SK-N-MC (cell line): Measurements from ENCODE around the gene ARMH1.

Experiments
- EZH2 ChIP-seq: fragments of 200-600 bp; sonication (generic); IDR thresholded peaks from one replicate; pipeline ENCODE4 v1.6.1; 2017; ENCODE audit warnings: antibody characterized with exemption
- POLR2AphosphoS5 ChIP-seq: IDR thresholded peaks from 2 replicates; pipeline ENCODE4 v1.6.1; 2012; ENCODE audit warnings: mild to moderate bottlenecking, low read depth, low read length, borderline replicate concordance

DNA sequence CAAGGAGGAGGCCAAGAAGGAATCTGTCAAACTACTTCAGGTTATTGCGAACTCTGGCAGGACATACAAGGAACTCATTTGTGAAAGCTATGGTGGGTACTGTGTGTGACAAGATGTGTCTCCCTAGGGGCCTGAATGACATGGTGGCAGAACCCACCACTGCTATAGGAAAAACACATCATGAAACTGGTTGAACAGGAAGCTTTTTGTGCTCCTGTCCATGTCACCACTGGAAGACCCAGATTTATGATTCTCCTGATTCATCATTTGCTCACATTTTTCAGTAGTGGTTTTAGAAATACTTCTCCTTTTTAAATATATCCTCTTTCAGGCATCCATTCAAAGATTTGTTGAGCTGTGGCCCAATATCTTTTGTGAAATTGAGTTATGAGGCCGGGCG is 23.6 kb downstream of the ARMH1 start:
- TF ChIP-seq EZH2 (no peak), POLR2AphosphoS5 (no peak)
